Upper lobe of left lung (tissue), 4 donors: Measurements from ENCODE around the gene C1QTNF12.

Experiments
- EP300 ChIP-seq, 4 donors: sonication (generic); formaldehyde crosslinking; IDR thresholded peaks; one replicate each; pipeline ENCODE4 v1.5.1; 2017; ENCODE audit warnings: antibody characterized with exemption in 4 of 4, control low read depth in 2 of 4
- TF ChIP-seq, protein P1 (sequence below), 6 experiments: fragments of 450-650 bp in 4 of 6; fragments of 200-600 bp in 2 of 6; sonication (generic) in 2 of 6; IDR thresholded peaks; one replicate each; pipeline ENCODE4 v1.5.1; 2016 to 2019; ENCODE audit warnings: antibody characterized with exemption in 6 of 6

DNA sequence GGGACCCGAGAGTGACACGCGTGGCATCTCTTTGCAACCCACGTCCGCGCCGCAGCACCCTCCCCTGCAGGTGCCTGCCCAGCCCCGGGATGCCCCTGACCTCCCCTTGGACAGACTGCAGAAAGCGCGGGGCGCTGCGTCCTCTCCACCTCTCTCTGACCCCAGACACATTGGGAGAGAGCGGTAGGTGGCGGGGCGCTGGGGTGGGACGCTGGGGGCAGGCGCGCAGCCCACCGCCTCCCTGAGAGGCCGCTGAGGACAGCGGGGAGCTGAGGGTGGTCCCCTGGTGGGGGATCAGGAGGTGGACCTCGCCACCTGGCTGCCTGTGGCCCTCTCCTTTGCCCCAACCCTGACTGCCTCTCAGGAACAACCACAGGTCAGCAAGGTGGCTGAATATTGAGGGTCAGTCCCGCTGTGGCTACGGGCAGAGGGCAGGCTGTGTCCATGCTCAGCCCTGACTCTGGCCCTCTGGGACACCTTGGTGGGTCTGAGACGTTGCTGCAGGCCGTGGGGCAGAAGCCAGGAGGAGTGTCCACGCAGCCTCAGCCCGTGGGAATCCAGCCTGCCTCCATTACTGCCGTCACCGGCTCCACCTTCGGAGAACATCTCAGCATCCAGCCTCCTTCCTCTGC, 27.9 kb upstream of the C1QTNF12 start:
- TF ChIP-seq EP300 (IDR thresholded peaks at IDR 0.05), result no peak
- TF ChIP-seq, protein P1, sequence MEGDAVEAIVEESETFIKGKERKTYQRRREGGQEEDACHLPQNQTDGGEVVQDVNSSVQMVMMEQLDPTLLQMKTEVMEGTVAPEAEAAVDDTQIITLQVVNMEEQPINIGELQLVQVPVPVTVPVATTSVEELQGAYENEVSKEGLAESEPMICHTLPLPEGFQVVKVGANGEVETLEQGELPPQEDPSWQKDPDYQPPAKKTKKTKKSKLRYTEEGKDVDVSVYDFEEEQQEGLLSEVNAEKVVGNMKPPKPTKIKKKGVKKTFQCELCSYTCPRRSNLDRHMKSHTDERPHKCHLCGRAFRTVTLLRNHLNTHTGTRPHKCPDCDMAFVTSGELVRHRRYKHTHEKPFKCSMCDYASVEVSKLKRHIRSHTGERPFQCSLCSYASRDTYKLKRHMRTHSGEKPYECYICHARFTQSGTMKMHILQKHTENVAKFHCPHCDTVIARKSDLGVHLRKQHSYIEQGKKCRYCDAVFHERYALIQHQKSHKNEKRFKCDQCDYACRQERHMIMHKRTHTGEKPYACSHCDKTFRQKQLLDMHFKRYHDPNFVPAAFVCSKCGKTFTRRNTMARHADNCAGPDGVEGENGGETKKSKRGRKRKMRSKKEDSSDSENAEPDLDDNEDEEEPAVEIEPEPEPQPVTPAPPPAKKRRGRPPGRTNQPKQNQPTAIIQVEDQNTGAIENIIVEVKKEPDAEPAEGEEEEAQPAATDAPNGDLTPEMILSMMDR (IDR thresholded peaks at IDR 0.05), result no peak
